GM13977 (cell line): ENCODE results near the gene CEBPZOS.
"Not testable (repeated sequence)": the region's sequence is repeated elsewhere in the genome, so short reads cannot be mapped to it uniquely, and the experiment has no call there.

Experiments used
- DNase-seq: peaks from one replicate; pipeline ENCODE4 v3.0.0; 2012; ENCODE audit warnings: low spot score
- in situ Hi-C: fragments of 300-500 bp; cut with MboI; formaldehyde crosslinking; loops from one replicate; pipeline ENCODE4 v1.12.0; 2022; ENCODE audit warnings: low sequenced_read_pairs, low pct_unique_long_range_greater_than_20kb, mixed read lengths, inconsistent platforms; ENCODE audit not compliant: unreplicated experiment
- TF ChIP-seq, protein P1 (sequence below): IDR thresholded peaks from 2 replicates; pipeline ENCODE4 v1.5.1; 2012; ENCODE audit warnings: mild to moderate bottlenecking, control low read depth; ENCODE audit not compliant: insufficient read depth; ENCODE audit errors: extremely low read depth, missing control alignments

Gene CEBPZOS

DNA sequence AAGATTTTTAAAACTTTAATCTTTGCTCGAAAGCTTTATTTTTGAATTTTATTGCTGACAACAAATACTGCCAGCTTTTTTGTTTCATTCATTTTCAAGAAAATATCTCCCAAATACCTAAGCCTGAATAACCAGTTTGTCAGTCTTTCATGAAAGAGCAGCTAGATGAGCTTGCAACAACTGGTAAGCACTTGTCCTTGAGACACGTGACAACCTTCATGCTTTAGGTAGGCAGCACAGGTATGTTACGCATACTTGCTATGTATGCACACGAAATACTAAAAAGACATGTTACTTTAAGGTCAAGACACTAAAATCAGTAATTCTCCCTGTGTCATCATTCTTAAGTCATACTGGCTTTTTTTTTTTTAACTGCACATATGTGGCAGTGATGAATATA, 22.8 kb downstream of the CEBPZOS start:
- in situ Hi-C loops = no loop called here
- DNase-seq = no peak
- TF ChIP-seq, protein P1, sequence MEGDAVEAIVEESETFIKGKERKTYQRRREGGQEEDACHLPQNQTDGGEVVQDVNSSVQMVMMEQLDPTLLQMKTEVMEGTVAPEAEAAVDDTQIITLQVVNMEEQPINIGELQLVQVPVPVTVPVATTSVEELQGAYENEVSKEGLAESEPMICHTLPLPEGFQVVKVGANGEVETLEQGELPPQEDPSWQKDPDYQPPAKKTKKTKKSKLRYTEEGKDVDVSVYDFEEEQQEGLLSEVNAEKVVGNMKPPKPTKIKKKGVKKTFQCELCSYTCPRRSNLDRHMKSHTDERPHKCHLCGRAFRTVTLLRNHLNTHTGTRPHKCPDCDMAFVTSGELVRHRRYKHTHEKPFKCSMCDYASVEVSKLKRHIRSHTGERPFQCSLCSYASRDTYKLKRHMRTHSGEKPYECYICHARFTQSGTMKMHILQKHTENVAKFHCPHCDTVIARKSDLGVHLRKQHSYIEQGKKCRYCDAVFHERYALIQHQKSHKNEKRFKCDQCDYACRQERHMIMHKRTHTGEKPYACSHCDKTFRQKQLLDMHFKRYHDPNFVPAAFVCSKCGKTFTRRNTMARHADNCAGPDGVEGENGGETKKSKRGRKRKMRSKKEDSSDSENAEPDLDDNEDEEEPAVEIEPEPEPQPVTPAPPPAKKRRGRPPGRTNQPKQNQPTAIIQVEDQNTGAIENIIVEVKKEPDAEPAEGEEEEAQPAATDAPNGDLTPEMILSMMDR = no peak

DNA sequence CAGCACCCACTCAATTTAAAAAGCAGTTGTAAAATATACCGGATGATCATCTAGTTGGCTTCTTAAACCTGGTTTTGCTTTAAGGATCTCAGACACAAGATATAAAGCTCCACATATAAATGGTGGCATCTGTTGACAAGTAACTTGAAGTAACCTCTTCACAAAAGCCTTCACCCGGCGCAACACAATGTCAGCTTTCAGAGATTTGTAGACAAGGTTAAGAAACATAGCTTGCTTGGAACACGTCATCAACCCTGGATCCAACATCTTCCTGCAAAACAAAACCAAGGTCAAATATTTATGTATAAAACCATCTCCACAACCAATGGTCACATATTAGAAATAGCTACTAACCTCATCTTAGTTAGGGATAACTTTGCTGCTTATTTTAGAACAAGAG, 26.8 kb downstream of the CEBPZOS start:
- no peak for DNase-seq
- in situ Hi-C loops = no loop called here
- TF ChIP-seq, protein P1 = no peak

DNA sequence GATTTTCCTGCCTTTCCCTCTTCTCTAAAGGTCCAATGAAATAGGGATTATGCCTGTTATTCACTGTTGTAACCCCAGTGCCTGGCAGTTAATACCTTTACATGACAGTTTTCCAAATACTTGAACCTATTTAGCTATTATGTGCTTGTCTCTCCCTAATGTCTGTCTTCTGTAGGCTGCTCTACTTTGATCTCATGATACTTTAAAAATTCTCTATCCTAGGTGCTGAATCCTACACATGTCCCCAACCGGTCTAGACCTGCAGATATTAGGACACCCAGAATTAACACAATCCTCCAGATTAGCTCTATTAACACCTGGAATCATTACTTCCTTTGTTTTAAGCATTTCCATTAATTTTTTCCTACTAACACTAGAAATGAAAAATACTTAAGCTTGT, 27.8 kb downstream of the CEBPZOS start:
- TF ChIP-seq, protein P1 = no peak
- DNase-seq = no peak
- in situ Hi-C loops = no loop called here

DNA sequence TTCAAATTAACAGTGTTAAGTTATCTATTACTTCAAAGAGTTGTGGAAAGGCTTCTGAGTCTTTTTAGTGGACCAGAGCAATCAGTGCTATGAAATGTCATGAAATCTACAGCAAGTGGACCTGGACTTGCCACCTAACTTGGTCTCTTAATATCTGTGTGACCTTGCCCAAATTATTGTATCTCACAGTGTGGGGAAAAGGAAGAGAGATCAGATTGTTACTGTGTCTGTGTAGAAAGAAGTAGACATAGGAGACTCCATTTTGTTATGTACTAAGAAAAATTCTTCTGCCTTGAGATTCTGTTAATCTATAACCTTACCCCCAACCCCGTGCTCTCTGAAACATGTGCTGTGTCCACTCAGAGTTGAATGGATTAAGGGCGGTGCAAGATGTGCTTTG, 28.8 kb downstream of the CEBPZOS start:
- DNase-seq, in situ Hi-C loops: not testable (repeated sequence)

DNA sequence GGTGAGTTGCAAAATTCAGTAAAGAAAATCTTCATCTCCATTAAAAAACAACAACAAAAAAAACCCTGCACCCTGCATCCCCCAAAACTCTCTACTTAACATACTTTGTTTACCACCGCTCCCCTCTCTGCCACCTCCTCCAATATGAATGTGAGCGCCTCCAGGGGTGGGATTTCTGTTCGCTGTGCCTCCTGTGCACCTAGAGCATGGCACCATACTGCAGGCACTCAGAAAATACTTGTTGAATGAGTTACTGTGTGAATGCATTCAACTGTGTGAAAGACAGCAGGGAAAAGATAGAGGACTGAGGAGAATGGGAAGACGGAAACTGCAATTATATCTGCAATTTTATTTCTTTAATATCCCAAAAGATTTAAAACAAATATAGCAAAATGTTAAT, 30.6 kb downstream of the CEBPZOS start:
- TF ChIP-seq, protein P1 = no peak
- no peak for DNase-seq
- in situ Hi-C loops = no loop called here

DNA sequence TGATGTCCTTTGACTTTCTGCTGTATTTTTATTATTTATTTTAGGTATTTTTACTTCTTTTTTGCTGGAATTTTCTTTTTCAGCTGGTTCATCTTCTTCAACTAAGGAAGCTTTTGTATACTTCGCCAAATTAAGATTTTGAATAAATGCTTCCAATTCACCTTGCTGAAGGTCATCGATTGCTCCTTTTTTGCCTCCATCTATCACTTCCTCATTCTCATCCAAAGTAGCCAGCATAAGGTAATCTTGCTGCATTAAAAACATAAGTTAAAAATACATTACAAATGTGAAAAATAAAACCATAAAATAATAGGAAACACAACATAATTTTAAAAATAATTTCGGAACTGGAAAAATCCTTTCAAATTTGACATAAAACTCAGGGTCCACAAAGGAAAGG, 32.5 kb downstream of the CEBPZOS start:
- TF ChIP-seq, protein P1 = no peak
- in situ Hi-C loops = no loop called here
- DNase-seq = no peak

DNA sequence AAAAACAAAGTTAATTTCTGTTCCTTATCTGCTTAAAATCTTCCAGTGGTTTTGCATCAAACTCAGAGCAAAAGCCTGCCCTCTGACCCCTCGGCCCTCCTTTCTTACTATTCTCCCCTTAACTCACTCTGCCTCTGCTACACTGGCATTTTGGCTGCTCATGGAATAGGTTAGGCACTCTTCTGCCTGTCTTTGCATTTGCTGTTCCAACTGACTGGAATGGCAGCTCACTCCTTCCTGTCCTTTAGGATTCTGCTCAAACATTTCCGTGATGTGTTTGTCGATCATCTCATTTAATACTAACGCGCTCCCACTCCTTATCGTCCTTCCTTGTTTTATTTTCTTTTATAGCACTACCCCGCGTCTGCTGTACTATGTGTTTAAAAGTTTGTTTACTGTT, 34.3 kb downstream of the CEBPZOS start:
- in situ Hi-C loops = no loop called here
- TF ChIP-seq, protein P1 = no peak
- DNase-seq = no peak
